ENCODE data around the gene RNF150. TPM values are rescaled to one million over a fixed set of nuclear protein-coding genes. Genes with fewer than 3 reads are reported as not detected.

RNF150 gene
- total RNA-seq, 1 experiment from 2014 or later: 1.3 TPM

DNA sequence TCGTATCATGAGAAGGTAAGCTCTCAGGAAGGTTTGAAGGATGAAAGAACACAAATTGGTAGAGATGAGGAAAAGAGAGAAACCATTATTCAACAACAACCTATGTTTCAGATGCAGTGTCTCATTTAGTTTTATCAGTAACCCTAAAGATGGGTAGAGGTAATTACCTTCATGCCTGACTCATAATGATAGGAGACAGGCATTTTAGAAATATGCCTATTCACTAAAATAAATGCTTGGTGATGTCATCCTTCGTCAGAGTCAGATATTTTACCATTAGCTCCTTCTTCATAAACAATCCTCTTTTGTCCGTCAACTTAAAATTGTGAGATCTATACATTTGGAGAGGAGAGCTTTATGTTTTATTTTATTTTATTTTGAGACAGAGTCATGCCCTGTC lies 21.5 kb upstream of the RNF150 start:
- Histone ChIP-seq H3K9me3 (ENCODE audit: control insufficient read depth, insufficient read depth, low read depth, low read length) (no peaks in the 10 kb centered on the region), H3K27ac (ENCODE audit: low read length) (no peak overlapping the region), H3K36me3 (ENCODE audit: control insufficient read depth, insufficient read depth, low read length) (no peaks in the 10 kb centered on the region), H3K27me3 (ENCODE audit: control insufficient read depth, insufficient read depth, low read length) (no peaks in the 10 kb centered on the region), H3K4me3 (ENCODE audit: low read depth in 2 of 2, low read length in 2 of 2) (no peak overlapping the region), H3K4me1 (ENCODE audit: control insufficient read depth, insufficient read depth, low read length) (no peaks in the 10 kb centered on the region)
- intact Hi-C loops (cut with micrococcal nuclease; ENCODE audit: unreplicated experiment) (loop anchor here (10.0 kb wide), 1 partner anchor 150 kb away; no protein-coding TSS in a partner anchor), in situ Hi-C loops (cut with HindIII; ENCODE audit: low pct_unique_long_range_greater_than_20kb, low sequenced_read_pairs) (no loop called here)
- CTCF ChIA-PET: interaction anchor here (0.6 kb wide), 1 partner anchor 106 kb away, joined by 7 read pairs; no protein-coding TSS in a partner anchor
- no TSS peak for BruUV-seq (replicated peaks)
- no peak for ATAC-seq
- POLR2A ChIA-PET: no interaction called here
- TF ChIP-seq, protein P1, sequence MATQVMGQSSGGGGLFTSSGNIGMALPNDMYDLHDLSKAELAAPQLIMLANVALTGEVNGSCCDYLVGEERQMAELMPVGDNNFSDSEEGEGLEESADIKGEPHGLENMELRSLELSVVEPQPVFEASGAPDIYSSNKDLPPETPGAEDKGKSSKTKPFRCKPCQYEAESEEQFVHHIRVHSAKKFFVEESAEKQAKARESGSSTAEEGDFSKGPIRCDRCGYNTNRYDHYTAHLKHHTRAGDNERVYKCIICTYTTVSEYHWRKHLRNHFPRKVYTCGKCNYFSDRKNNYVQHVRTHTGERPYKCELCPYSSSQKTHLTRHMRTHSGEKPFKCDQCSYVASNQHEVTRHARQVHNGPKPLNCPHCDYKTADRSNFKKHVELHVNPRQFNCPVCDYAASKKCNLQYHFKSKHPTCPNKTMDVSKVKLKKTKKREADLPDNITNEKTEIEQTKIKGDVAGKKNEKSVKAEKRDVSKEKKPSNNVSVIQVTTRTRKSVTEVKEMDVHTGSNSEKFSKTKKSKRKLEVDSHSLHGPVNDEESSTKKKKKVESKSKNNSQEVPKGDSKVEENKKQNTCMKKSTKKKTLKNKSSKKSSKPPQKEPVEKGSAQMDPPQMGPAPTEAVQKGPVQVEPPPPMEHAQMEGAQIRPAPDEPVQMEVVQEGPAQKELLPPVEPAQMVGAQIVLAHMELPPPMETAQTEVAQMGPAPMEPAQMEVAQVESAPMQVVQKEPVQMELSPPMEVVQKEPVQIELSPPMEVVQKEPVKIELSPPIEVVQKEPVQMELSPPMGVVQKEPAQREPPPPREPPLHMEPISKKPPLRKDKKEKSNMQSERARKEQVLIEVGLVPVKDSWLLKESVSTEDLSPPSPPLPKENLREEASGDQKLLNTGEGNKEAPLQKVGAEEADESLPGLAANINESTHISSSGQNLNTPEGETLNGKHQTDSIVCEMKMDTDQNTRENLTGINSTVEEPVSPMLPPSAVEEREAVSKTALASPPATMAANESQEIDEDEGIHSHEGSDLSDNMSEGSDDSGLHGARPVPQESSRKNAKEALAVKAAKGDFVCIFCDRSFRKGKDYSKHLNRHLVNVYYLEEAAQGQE (IDR thresholded peaks at IDR 0.05; ENCODE audit: insufficient read depth in 1 of 2, low read depth in 2 of 2, low read length in 1 of 2): no peak
- TF ChIP-seq, protein P2, sequence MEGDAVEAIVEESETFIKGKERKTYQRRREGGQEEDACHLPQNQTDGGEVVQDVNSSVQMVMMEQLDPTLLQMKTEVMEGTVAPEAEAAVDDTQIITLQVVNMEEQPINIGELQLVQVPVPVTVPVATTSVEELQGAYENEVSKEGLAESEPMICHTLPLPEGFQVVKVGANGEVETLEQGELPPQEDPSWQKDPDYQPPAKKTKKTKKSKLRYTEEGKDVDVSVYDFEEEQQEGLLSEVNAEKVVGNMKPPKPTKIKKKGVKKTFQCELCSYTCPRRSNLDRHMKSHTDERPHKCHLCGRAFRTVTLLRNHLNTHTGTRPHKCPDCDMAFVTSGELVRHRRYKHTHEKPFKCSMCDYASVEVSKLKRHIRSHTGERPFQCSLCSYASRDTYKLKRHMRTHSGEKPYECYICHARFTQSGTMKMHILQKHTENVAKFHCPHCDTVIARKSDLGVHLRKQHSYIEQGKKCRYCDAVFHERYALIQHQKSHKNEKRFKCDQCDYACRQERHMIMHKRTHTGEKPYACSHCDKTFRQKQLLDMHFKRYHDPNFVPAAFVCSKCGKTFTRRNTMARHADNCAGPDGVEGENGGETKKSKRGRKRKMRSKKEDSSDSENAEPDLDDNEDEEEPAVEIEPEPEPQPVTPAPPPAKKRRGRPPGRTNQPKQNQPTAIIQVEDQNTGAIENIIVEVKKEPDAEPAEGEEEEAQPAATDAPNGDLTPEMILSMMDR (IDR thresholded peaks at IDR 0.05): no peak
- TF ChIP-seq TCF7L2 (IDR thresholded peaks at IDR 0.05; ENCODE audit: low read depth, low read length) (no peak), SIN3A (IDR thresholded peaks at IDR 0.05; ENCODE audit: borderline replicate concordance, insufficient read depth, low read depth, low read length) (no peak), POLR2AphosphoS5 (IDR thresholded peaks at IDR 0.05; ENCODE audit: low read depth, low read length) (no peak)
- DNase-seq (ENCODE audit: low read depth, low spot score): no peak

DNA sequence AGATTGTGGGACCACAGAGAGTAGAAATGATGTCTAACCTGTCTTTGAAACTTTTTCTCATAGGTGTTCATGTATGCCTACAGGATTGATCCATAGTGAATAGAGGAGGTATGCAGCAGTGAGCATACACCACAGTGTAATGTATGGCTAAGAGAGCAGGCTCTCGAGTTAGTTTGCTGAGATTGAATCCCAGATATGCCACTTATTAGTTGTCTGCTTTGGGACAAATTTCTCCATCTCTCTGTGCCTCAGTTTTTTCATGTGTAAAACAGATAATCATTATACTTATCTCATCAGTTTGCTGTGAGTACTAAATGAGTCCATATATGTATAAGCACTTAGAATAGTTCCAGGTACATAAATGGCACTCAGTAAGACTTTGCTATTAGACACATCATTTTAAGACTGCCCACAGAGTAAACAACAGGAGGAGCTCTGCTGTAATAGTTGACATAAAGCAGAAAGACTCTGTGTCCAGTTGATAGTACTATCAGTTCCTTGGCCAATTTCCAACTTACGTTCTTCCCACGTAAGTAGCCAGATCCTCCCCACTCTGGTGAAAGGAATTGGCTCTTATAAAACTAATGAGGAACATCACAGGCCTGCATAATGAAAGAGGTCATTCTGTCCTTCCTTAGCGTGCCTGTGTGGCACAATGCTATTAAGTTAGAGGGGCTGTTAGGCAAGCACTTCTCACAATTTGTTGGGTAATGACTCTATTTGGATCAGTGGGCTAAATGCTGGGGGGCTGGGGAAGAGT lies 20.7 kb upstream of the RNF150 start:
- in situ Hi-C loops (cut with HindIII; ENCODE audit: low pct_unique_long_range_greater_than_20kb, low sequenced_read_pairs) (no loop called here), intact Hi-C loops (cut with micrococcal nuclease; ENCODE audit: unreplicated experiment) (loop anchor here (10.0 kb wide), 1 partner anchor 151 kb away; no protein-coding TSS in a partner anchor)
- ATAC-seq (no peak), DNase-seq (ENCODE audit: low read depth, low spot score) (no peak)
- TF ChIP-seq POLR2AphosphoS5 (IDR thresholded peaks at IDR 0.05; ENCODE audit: low read depth, low read length): no peak
- no peaks in the 10 kb centered on the region for H3K27me3 ChIP-seq (ENCODE audit: control insufficient read depth, insufficient read depth, low read length)
- H3K4me3 ChIP-seq (ENCODE audit: low read depth in 2 of 2, low read length in 2 of 2): no peak overlapping the region
- BruUV-seq (replicated peaks): no TSS peak
- ChIA-PET POLR2A (no interaction called here), CTCF (no interaction called here)
- H3K4me1 ChIP-seq (ENCODE audit: control insufficient read depth, insufficient read depth, low read length): no peaks in the 10 kb centered on the region
- H3K9me3 ChIP-seq (ENCODE audit: control insufficient read depth, insufficient read depth, low read depth, low read length): no peaks in the 10 kb centered on the region
- no peak overlapping the region for H3K27ac ChIP-seq (ENCODE audit: low read length)
- H3K36me3 ChIP-seq (ENCODE audit: control insufficient read depth, insufficient read depth, low read length): no peaks in the 10 kb centered on the region

GRCh38 chr4:141144207-141144606 lies 10.9 kb upstream of the RNF150 start:
- TF ChIP-seq, protein P2 (IDR thresholded peaks at IDR 0.05): no peak
- TF ChIP-seq, protein P1 (IDR thresholded peaks at IDR 0.05; ENCODE audit: insufficient read depth in 1 of 2, low read depth in 2 of 2, low read length in 1 of 2): no peak
- no peak for TF ChIP-seq TCF7L2 (IDR thresholded peaks at IDR 0.05; ENCODE audit: low read depth, low read length)
- no peak for TF ChIP-seq POLR2AphosphoS5 (IDR thresholded peaks at IDR 0.05; ENCODE audit: low read depth, low read length)
- no peak for TF ChIP-seq SIN3A (IDR thresholded peaks at IDR 0.05; ENCODE audit: borderline replicate concordance, insufficient read depth, low read depth, low read length)
- Histone ChIP-seq H3K36me3 (ENCODE audit: control insufficient read depth, insufficient read depth, low read length) (no peaks in the 10 kb centered on the region), H3K27me3 (ENCODE audit: control insufficient read depth, insufficient read depth, low read length) (no peaks in the 10 kb centered on the region), H3K4me3 (ENCODE audit: low read depth in 2 of 2, low read length in 2 of 2) (no peak overlapping the region), H3K27ac (ENCODE audit: low read length) (no peak overlapping the region), H3K9me3 (ENCODE audit: control insufficient read depth, insufficient read depth, low read depth, low read length) (no peaks in the 10 kb centered on the region), H3K4me1 (ENCODE audit: control insufficient read depth, insufficient read depth, low read length) (no peaks in the 10 kb centered on the region)
- no TSS peak for BruUV-seq (replicated peaks)
- POLR2A ChIA-PET: no interaction called here
- in situ Hi-C loops (cut with HindIII; ENCODE audit: low pct_unique_long_range_greater_than_20kb, low sequenced_read_pairs): no loop called here
- ATAC-seq (no peak), DNase-seq (ENCODE audit: low read depth, low spot score) (no peak)
- intact Hi-C loops (cut with micrococcal nuclease; ENCODE audit: unreplicated experiment): no loop called here
- CTCF ChIA-PET: no interaction called here
